ENCODE results near the gene ZDHHC11.
"Not testable (repeated sequence)": the region's sequence is repeated elsewhere in the genome, so short reads cannot be mapped to it uniquely, and the experiment has no call there.

GRCh38 chr5:840118-840973 lies 10.4 kb downstream of the ZDHHC11 start:
- TF ChIP-seq, protein P1, sequence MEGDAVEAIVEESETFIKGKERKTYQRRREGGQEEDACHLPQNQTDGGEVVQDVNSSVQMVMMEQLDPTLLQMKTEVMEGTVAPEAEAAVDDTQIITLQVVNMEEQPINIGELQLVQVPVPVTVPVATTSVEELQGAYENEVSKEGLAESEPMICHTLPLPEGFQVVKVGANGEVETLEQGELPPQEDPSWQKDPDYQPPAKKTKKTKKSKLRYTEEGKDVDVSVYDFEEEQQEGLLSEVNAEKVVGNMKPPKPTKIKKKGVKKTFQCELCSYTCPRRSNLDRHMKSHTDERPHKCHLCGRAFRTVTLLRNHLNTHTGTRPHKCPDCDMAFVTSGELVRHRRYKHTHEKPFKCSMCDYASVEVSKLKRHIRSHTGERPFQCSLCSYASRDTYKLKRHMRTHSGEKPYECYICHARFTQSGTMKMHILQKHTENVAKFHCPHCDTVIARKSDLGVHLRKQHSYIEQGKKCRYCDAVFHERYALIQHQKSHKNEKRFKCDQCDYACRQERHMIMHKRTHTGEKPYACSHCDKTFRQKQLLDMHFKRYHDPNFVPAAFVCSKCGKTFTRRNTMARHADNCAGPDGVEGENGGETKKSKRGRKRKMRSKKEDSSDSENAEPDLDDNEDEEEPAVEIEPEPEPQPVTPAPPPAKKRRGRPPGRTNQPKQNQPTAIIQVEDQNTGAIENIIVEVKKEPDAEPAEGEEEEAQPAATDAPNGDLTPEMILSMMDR (IDR thresholded peaks at IDR 0.05; ENCODE audit: insufficient read depth, low read length), result not testable (repeated sequence)
- TF ChIP-seq GABPA (IDR thresholded peaks at IDR 0.05; ENCODE audit: low read depth); POLR2AphosphoS5 (IDR thresholded peaks at IDR 0.05; ENCODE audit: low read depth); REST (IDR thresholded peaks at IDR 0.05; ENCODE audit: insufficient replicate concordance, low read depth); SPI1 (IDR thresholded peaks at IDR 0.05; ENCODE audit: borderline replicate concordance, low read depth): not testable (repeated sequence)
